HEK293 (cell line): ENCODE results near the gene BHLHA9.

Source experiments
- CTCF ChIA-PET: fragments of 350-600 bp; formaldehyde crosslinking; extraction: SDS; loops from one replicate; lab custom pipeline; 2021; ENCODE audit warnings: antibody characterized with exemption; lab: Yijun Ruan, JAX
- POLR2A ChIA-PET: fragments of 300-600 bp; formaldehyde crosslinking; extraction: SDS; loops from one replicate; lab custom pipeline; 2020; ENCODE audit warnings: antibody characterized with exemption, inconsistent platforms; lab: Yijun Ruan, JAX
- H3K27ac ChIP-seq: fragments of 200-500 bp; sonication (Bioruptor generic); 2 replicates; pipeline ENCODE4 v1.5.1; 2014; ENCODE audit warnings: low read depth, low read length, control low read depth, inconsistent platforms; ENCODE audit errors: extremely low read depth
- H3K36me3 ChIP-seq, 2 experiments: fragments of 200-500 bp in 1 of 2; sonication (Bioruptor generic) in 1 of 2; 1 replicate in 1 of 2; 2 replicates in 1 of 2; pipeline ENCODE4 v1.5.1; 2014 to 2017; ENCODE audit warnings: inconsistent platforms in 2 of 2, low read length in 2 of 2; ENCODE audit not compliant: control insufficient read depth in 2 of 2, insufficient read depth in 1 of 2
- H3K4me1 ChIP-seq: fragments of 200-500 bp; sonication (Bioruptor generic); 2 replicates; pipeline ENCODE4 v1.5.1; 2014; ENCODE audit warnings: mild to moderate bottlenecking, low read length, inconsistent platforms; ENCODE audit not compliant: control insufficient read depth, insufficient read depth
- H3K4me3 ChIP-seq: 2 replicates; pipeline ENCODE4 v1.5.1; 2011; ENCODE audit warnings: low read depth, mild to moderate bottlenecking, control low read depth, low read length, moderate library complexity
- H3K9me3 ChIP-seq: fragments of 200-500 bp; sonication (Bioruptor generic); 2 replicates; pipeline ENCODE4 v1.5.1; 2014; ENCODE audit warnings: low read depth, low read length, inconsistent platforms; ENCODE audit not compliant: control insufficient read depth, insufficient read depth
- EGR2 ChIP-seq: fragments of 450-650 bp; formaldehyde crosslinking; IDR thresholded peaks from 2 replicates; pipeline ENCODE4 v1.5.1; 2016; ENCODE audit warnings: low read depth, missing biosample characterization, missing genetic modification characterization
- GLIS2 ChIP-seq: fragments of 450-650 bp; formaldehyde crosslinking; IDR thresholded peaks from 2 replicates; pipeline ENCODE4 v1.5.1; 2016; ENCODE audit warnings: missing biosample characterization, missing genetic modification characterization
- PATZ1 ChIP-seq: fragments of 450-650 bp; formaldehyde crosslinking; IDR thresholded peaks from 2 replicates; pipeline ENCODE4 v1.5.1; 2016; ENCODE audit warnings: missing biosample characterization, missing genetic modification characterization
- SALL2 ChIP-seq: fragments of 450-650 bp; formaldehyde crosslinking; IDR thresholded peaks from 2 replicates; pipeline ENCODE4 v1.5.0; 2017; ENCODE audit warnings: missing biosample characterization, mild to moderate bottlenecking, missing genetic modification characterization, borderline replicate concordance
- SP7 ChIP-seq: fragments of 450-650 bp; formaldehyde crosslinking; IDR thresholded peaks from 2 replicates; pipeline ENCODE4 v1.5.1; 2016; ENCODE audit warnings: missing biosample characterization, missing genetic modification characterization
- ZBTB17 ChIP-seq: fragments of 450-650 bp; formaldehyde crosslinking; IDR thresholded peaks from 2 replicates; pipeline ENCODE4 v1.5.1; 2016; ENCODE audit warnings: missing biosample characterization, missing genetic modification characterization
- ZBTB20 ChIP-seq: fragments of 450-650 bp; formaldehyde crosslinking; IDR thresholded peaks from 2 replicates; pipeline ENCODE4 v1.5.1; 2016; ENCODE audit warnings: missing biosample characterization, missing genetic modification characterization
- ZEB2 ChIP-seq: fragments of 450-650 bp; formaldehyde crosslinking; IDR thresholded peaks from 2 replicates; pipeline ENCODE4 v1.5.1; 2016; ENCODE audit warnings: missing biosample characterization, missing genetic modification characterization
- ZFHX2 ChIP-seq: fragments of 450-650 bp; formaldehyde crosslinking; conservative IDR thresholded peaks from 2 replicates; pipeline ENCODE4 v1.5.1; 2016; ENCODE audit warnings: missing biosample characterization, missing genetic modification characterization
- ZNF132 ChIP-seq: fragments of 450-650 bp; formaldehyde crosslinking; IDR thresholded peaks from 2 replicates; pipeline ENCODE4 v1.5.1; 2017; ENCODE audit warnings: missing biosample characterization, missing genetic modification characterization, borderline replicate concordance
- ZNF398 ChIP-seq: fragments of 450-650 bp; formaldehyde crosslinking; IDR thresholded peaks from 2 replicates; pipeline ENCODE4 v1.5.1; 2017; ENCODE audit warnings: missing biosample characterization, missing genetic modification characterization
- ZNF404 ChIP-seq: fragments of 450-650 bp; formaldehyde crosslinking; IDR thresholded peaks from 2 replicates; pipeline ENCODE4 v1.5.1; 2017; ENCODE audit warnings: missing biosample characterization, missing genetic modification characterization
- ZNF423 ChIP-seq: fragments of 450-650 bp; formaldehyde crosslinking; IDR thresholded peaks from 2 replicates; pipeline ENCODE4 v1.5.1; 2016; ENCODE audit warnings: missing biosample characterization, missing genetic modification characterization
- ZNF571 ChIP-seq: fragments of 450-650 bp; formaldehyde crosslinking; IDR thresholded peaks from 2 replicates; pipeline ENCODE4 v1.5.0; 2017; ENCODE audit warnings: missing biosample characterization, missing genetic modification characterization
- ZNF580 ChIP-seq: fragments of 450-650 bp; formaldehyde crosslinking; IDR thresholded peaks from 2 replicates; pipeline ENCODE4 v1.5.1; 2016; ENCODE audit warnings: missing biosample characterization, missing genetic modification characterization
- ZNF600 ChIP-seq: fragments of 450-650 bp; formaldehyde crosslinking; IDR thresholded peaks from 2 replicates; pipeline ENCODE4 v1.5.1; 2016; ENCODE audit warnings: missing biosample characterization, missing genetic modification characterization
- ZNF621 ChIP-seq: fragments of 450-650 bp; formaldehyde crosslinking; IDR thresholded peaks from 2 replicates; pipeline ENCODE4 v1.5.1; 2017; ENCODE audit warnings: missing biosample characterization, missing genetic modification characterization
- ZNF768 ChIP-seq: fragments of 450-650 bp; formaldehyde crosslinking; IDR thresholded peaks from 2 replicates; pipeline ENCODE4 v1.5.1; 2018; ENCODE audit warnings: missing biosample characterization, mild to moderate bottlenecking, missing genetic modification characterization
- ZSCAN16 ChIP-seq: fragments of 450-650 bp; formaldehyde crosslinking; IDR thresholded peaks from 2 replicates; pipeline ENCODE4 v1.5.1; 2016; ENCODE audit warnings: missing biosample characterization, missing genetic modification characterization

Gene BHLHA9

GRCh38 chr17:1260086-1260769 is 10.0 kb upstream of the BHLHA9 start (continued):
- TF ChIP-seq PATZ1 (tag by site-specific recombination) (peak; percentile 42; the same call in 1 of the 2 replicates), ZNF621 (tag by site-specific recombination) (no peak), ZNF398 (tag by site-specific recombination) (peak; percentile 47; the same call in 1 of the 2 replicates), GLIS2 (tag by site-specific recombination) (peak; percentile 73), ZNF571 (tag by site-specific recombination) (no peak)

- CTCF ChIA-PET: interaction anchor here (1.8 to 2.3 kb wide), 2 partner anchors 71 to 256 kb away, joined by 6 to 24 read pairs; partner anchors contain the start of gene INPP5K
- H3K27ac ChIP-seq: no peak overlapping the region
- POLR2A ChIA-PET: interaction anchor here (1.5 kb wide), 1 partner anchor 31 kb away, joined by 5 read pairs; no protein-coding TSS in a partner anchor
- TF ChIP-seq ZNF423 (tag by site-specific recombination) (no peak), ZNF580 (tag by site-specific recombination) (0 out of 2 replicates have a peak, but pooled peaks have one; percentile 17), ZNF768 (tag by site-specific recombination) (peak; percentile 92; the same call in 1 of the 2 replicates)
- no peaks in the 10 kb centered on the region for H3K36me3 ChIP-seq
- no peaks in the 10 kb centered on the region for H3K9me3 ChIP-seq
- H3K4me3 ChIP-seq: no peak overlapping the region
- peaks cover 2% of the 10 kb centered on the region; the same call in 1 of the 2 replicates for H3K4me1 ChIP-seq
Observed at GRCh38 chr17:1260770-1261161, 9.5 kb upstream of the BHLHA9 start.

- H3K4me3 ChIP-seq: no peak overlapping the region
- TF ChIP-seq ZNF404 (no peak), ZFHX2 (tag by site-specific recombination) (peak; percentile 70), SP7 (tag by site-specific recombination) (peak; percentile 44; the same call in 1 of the 2 replicates), ZNF600 (tag by site-specific recombination) (0 out of 2 replicates have a peak, but pooled peaks have one; percentile 20), EGR2 (tag by site-specific recombination) (peak; percentile 87)
- H3K4me1 ChIP-seq: peaks cover 2% of the 10 kb centered on the region; the same call in 1 of the 2 replicates
- H3K27ac ChIP-seq: no peak overlapping the region
- POLR2A ChIA-PET: interaction anchor here (0.6 kb wide), 1 partner anchor 505 kb away, joined by 4 read pairs; no protein-coding TSS in a partner anchor
- no peaks in the 10 kb centered on the region for H3K36me3 ChIP-seq
- CTCF ChIA-PET: interaction anchor here (0.8 kb wide), 1 partner anchor 68 kb away, joined by 3 read pairs; no protein-coding TSS in a partner anchor
- no peaks in the 10 kb centered on the region for H3K9me3 ChIP-seq
Observed at GRCh38 chr17:1264196-1264595, 6.0 kb upstream of the BHLHA9 start.

GRCh38 chr17:1267471-1267943 is 2.7 kb upstream of the BHLHA9 start:
- H3K27ac ChIP-seq: peak overlapping the region; percentile 84; the same call in 1 of the 2 replicates
- H3K9me3 ChIP-seq: no peaks in the 10 kb centered on the region
- TF ChIP-seq ZNF132 (tag by site-specific recombination): no peak
- peak; percentile 88 for TF ChIP-seq ZBTB20 (tag by site-specific recombination)
- TF ChIP-seq ZFHX2 (tag by site-specific recombination): 0 out of 2 replicates have a peak, but pooled peaks have one; percentile 18
- no peak for TF ChIP-seq ZEB2 (tag by site-specific recombination)
- no peak for TF ChIP-seq SALL2
- TF ChIP-seq ZSCAN16 (tag by site-specific recombination): no peak
- peak; percentile 63 for TF ChIP-seq ZBTB17 (tag by site-specific recombination)
- H3K36me3 ChIP-seq: no peaks in the 10 kb centered on the region
- peak overlapping the region; percentile 77 for H3K4me3 ChIP-seq
- POLR2A ChIA-PET: interaction anchor here (0.6 to 1.2 kb wide), 5 partner anchors 38 to 449 kb away, joined by 3 to 5 read pairs (median 4); partner anchors contain the start of genes INPP5K and RILP
- H3K4me1 ChIP-seq: no peaks in the 10 kb centered on the region
- CTCF ChIA-PET: interaction anchor here (0.7 to 2.2 kb wide), 8 partner anchors 8 to 362 kb away, joined by 3 to 11 read pairs (median 4); no protein-coding TSS in a partner anchor
